Muscle layer of duodenum (tissue), 2 donors: Measurements from ENCODE around the gene NAA50.

Experiments
- H3K27ac ChIP-seq: one replicate; pipeline ENCODE4 v1.7.0; 2013; ENCODE audit warnings: mild to moderate bottlenecking, low read length
- H3K27me3 ChIP-seq: one replicate; pipeline ENCODE4 v1.7.0; 2013; ENCODE audit warnings: low read depth, mild to moderate bottlenecking, control low read depth, low read length
- H3K36me3 ChIP-seq, 2 donors: one replicate each; pipeline ENCODE4 v1.7.0; 2013; ENCODE audit warnings: low read length in 2 of 2, control low read depth in 1 of 2, mild to moderate bottlenecking in 1 of 2; ENCODE audit not compliant: insufficient read depth in 2 of 2, control insufficient read depth in 1 of 2
- H3K4me1 ChIP-seq, 2 donors: one replicate each; pipeline ENCODE4 v1.7.0; 2013; ENCODE audit warnings: low read length in 2 of 2, mild to moderate bottlenecking in 2 of 2, control low read depth in 1 of 2, moderate library complexity in 1 of 2; ENCODE audit not compliant: insufficient read depth in 2 of 2, control insufficient read depth in 1 of 2
- H3K4me3 ChIP-seq, 2 donors: one replicate each; pipeline ENCODE4 v1.7.0; 2013; ENCODE audit warnings: low read length in 2 of 2, low read depth in 1 of 2, mild to moderate bottlenecking in 1 of 2
- H3K9me3 ChIP-seq, 2 donors: one replicate each; pipeline ENCODE4 v1.7.0; 2013; ENCODE audit warnings: low read length in 2 of 2, control low read depth in 1 of 2, mild to moderate bottlenecking in 1 of 2; ENCODE audit not compliant: control insufficient read depth in 1 of 2
- donor health status: healthy.

The NAA50 gene

GRCh38 chr3:113684271-113684819, 61.7 kb downstream of the NAA50 start:
- no peaks in the 10 kb centered on the region for H3K27me3 ChIP-seq
- H3K36me3 ChIP-seq = peaks cover 0 to 3% of the 10 kb centered on the region in 2 donors
- no peaks in the 10 kb centered on the region for H3K9me3 ChIP-seq
- peaks cover 0 to 9% of the 10 kb centered on the region in 2 donors for H3K4me1 ChIP-seq
- no peak overlapping the region for H3K27ac ChIP-seq
- H3K4me3 ChIP-seq = no peak overlapping the region

DNA sequence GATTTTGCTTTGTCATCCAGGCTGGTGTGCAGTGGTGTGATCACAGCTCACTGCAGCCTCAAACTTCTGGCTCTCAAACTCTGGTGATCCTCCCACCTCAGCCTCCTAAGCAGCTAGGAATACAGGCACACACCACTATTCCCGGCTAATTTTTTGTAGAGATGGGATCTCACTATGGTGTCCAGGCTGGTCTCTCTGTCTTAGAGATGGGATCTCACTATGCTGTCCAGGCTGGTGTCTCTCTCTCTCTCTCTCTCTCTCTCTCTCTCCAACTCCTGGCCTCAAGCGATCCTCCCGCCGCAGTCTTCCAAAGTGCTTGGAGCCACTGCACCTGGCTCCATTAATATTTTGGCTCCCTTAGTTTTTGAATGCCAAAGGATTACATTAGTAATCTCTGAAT, 67.3 kb downstream of the NAA50 start:
- Histone ChIP-seq H3K27me3 (no peaks in the 10 kb centered on the region), H3K9me3 (no peaks in the 10 kb centered on the region), H3K4me1 (no peaks in the 10 kb centered on the region), H3K27ac (no peak overlapping the region), H3K36me3 (peaks cover 5 to 21% of the 10 kb centered on the region in 2 donors), H3K4me3 (no peak overlapping the region)

GRCh38 chr3:113677737-113678136, 68.3 kb downstream of the NAA50 start:
- Histone ChIP-seq H3K27me3 (no peaks in the 10 kb centered on the region), H3K9me3 (no peaks in the 10 kb centered on the region), H3K4me1 (no peaks in the 10 kb centered on the region), H3K36me3 (peaks cover 9 to 31% of the 10 kb centered on the region in 2 donors), H3K4me3 (no peak overlapping the region), H3K27ac (no peak overlapping the region)

DNA sequence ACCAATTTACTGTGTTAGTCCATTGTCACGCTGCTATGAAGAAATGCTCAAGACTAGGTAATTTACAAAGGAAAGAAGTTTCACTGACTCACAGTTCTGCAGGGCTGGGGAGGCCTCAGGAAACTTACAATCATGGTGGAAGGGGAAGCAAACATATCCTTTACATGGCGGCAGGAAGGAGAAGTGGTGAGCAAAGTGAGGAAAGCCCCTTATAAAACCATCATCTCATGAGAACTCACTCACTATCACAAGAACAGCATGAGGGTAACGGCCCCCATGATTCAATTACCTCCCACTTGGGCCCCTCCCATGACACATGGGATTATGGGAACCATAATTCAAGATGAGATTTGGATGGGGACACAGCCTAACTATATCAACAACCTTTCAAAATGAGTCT, 69.8 kb downstream of the NAA50 start:
- no peaks in the 10 kb centered on the region for H3K27me3 ChIP-seq
- no peak overlapping the region for H3K27ac ChIP-seq
- H3K36me3 ChIP-seq = peaks cover 9 to 38% of the 10 kb centered on the region in 2 donors
- H3K4me1 ChIP-seq = no peaks in the 10 kb centered on the region
- no peak overlapping the region for H3K4me3 ChIP-seq
- no peaks in the 10 kb centered on the region for H3K9me3 ChIP-seq

DNA sequence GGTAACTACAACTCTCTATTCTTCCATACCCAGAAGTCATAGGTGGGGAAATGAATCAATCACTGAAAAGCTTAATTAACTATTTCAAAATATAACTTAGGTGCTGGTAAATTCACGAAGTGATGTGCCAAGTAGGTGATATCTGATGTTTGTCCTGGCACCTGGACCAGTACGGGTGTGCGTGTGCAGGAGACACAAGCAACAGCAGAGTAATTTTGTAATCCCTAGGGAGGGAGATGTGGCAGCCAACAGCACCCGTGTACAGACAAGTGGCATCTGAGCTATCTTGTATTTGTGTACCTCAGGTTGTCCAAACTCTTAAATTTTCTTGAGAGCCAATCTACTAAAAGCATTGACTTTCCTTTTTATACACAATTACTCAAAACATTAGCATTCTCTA, 72.5 kb downstream of the NAA50 start:
- Histone ChIP-seq H3K4me3 (no peak overlapping the region), H3K36me3 (peaks cover 9 to 38% of the 10 kb centered on the region in 2 donors), H3K27me3 (no peaks in the 10 kb centered on the region), H3K9me3 (no peaks in the 10 kb centered on the region), H3K4me1 (no peaks in the 10 kb centered on the region), H3K27ac (no peak overlapping the region)

DNA sequence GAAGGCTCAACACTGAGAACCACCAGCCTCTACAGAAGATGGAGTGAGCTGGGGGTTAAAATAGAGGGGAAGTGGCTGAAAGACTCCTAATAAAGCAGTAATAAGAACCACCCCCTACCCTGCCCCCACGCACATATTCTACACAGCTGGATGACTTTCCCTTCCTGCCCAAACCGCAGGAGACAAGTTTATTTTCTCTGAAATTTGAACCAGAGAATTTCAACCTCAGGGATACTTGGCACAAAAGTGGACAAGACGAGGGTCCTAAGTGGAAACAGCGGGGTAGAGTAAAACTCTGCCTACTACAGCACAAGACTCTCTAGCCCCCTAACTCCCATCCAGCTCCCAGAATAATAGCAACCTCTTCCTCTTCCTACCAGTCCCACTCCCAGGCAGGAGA, 78.0 kb downstream of the NAA50 start:
- H3K9me3 ChIP-seq = no peaks in the 10 kb centered on the region
- no peaks in the 10 kb centered on the region for H3K27me3 ChIP-seq
- H3K4me3 ChIP-seq = no peak overlapping the region
- H3K36me3 ChIP-seq = peaks cover 9 to 21% of the 10 kb centered on the region in 2 donors
- no peak overlapping the region for H3K27ac ChIP-seq
- H3K4me1 ChIP-seq = no peaks in the 10 kb centered on the region
